Esophagus squamous epithelium (tissue), 4 donors: ENCODE results near the gene DOK4.

ENCODE experiments used
- CTCF ChIP-seq, 6 experiments: fragments of 450-650 bp in 4 of 6; fragments of 200-600 bp in 2 of 6; sonication (generic) in 2 of 6; IDR thresholded peaks; one replicate each; pipeline ENCODE4 v1.5.1; 2016 to 2019; ENCODE audit warnings: antibody characterized with exemption in 6 of 6, mild to moderate bottlenecking in 4 of 6, moderate library complexity in 4 of 6
- POLR2A ChIP-seq, 4 donors: fragments of 450-650 bp; IDR thresholded peaks; one replicate each; pipeline ENCODE4 v1.6.1; 2017; ENCODE audit warnings: antibody characterized with exemption in 4 of 4, mild to moderate bottlenecking in 4 of 4, moderate library complexity in 3 of 4

- TF ChIP-seq CTCF (IDR thresholded peaks at IDR 0.05): no peak
- no peak for TF ChIP-seq POLR2A (IDR thresholded peaks at IDR 0.05)
These were observed 40.7 kb upstream of the DOK4 start for GRCh38 chr16:57527027-57527426.
